GM18519 (cell line): ENCODE results near the gene KLRD1.
"Not testable (repeated sequence)": the region's sequence is repeated elsewhere in the genome, so short reads cannot be mapped to it uniquely, and the experiment has no call there.

ENCODE experiments used
- ATAC-seq: cut with Tn5 transposase; IDR thresholded peaks from one replicate; pipeline ENCODE4 v1.9.1; 2021; ENCODE audit warnings: mild to moderate bottlenecking, moderate library complexity; ENCODE audit not compliant: unreplicated experiment, low FRiP score

Gene KLRD1

GRCh38 chr12:10367714-10368113 is 60.0 kb downstream of the KLRD1 start:
- not testable (repeated sequence) for ATAC-seq

GRCh38 chr12:10368206-10369171 is 60.8 kb downstream of the KLRD1 start:
- ATAC-seq: no peak

- no peak for ATAC-seq
Measured at GRCh38 chr12:10369557-10370415, 62.1 kb downstream of the KLRD1 start.

- ATAC-seq: not testable (repeated sequence)
Measured at GRCh38 chr12:10371893-10372535, 64.3 kb downstream of the KLRD1 start.

- ATAC-seq: no peak
Measured at GRCh38 chr12:10372559-10372958, 64.9 kb downstream of the KLRD1 start.

- ATAC-seq: no peak
Measured at GRCh38 chr12:10374624-10375018, 67.0 kb downstream of the KLRD1 start.

- ATAC-seq: not testable (repeated sequence)
Measured at GRCh38 chr12:10378737-10379136, 71.1 kb downstream of the KLRD1 start.
